DOHH2 (cell line): ENCODE results near the gene PAPLN.

Experiments
- EZH2phosphoT487 ChIP-seq: fragments of 200-600 bp; sonication (generic); IDR thresholded peaks from 2 replicates; pipeline ENCODE4 v1.6.1; 2017; ENCODE audit warnings: borderline replicate concordance, mild to moderate bottlenecking, antibody characterized with exemption, low read length, moderate library complexity, mixed read lengths
- TF ChIP-seq, protein P1 (sequence below): fragments of 200-600 bp; sonication (generic); IDR thresholded peaks from one replicate; pipeline ENCODE4 v1.5.1; 2014; ENCODE audit warnings: antibody characterized with exemption, mild to moderate bottlenecking, low read depth, low read length; ENCODE audit not compliant: poor library complexity, severe bottlenecking

DNA sequence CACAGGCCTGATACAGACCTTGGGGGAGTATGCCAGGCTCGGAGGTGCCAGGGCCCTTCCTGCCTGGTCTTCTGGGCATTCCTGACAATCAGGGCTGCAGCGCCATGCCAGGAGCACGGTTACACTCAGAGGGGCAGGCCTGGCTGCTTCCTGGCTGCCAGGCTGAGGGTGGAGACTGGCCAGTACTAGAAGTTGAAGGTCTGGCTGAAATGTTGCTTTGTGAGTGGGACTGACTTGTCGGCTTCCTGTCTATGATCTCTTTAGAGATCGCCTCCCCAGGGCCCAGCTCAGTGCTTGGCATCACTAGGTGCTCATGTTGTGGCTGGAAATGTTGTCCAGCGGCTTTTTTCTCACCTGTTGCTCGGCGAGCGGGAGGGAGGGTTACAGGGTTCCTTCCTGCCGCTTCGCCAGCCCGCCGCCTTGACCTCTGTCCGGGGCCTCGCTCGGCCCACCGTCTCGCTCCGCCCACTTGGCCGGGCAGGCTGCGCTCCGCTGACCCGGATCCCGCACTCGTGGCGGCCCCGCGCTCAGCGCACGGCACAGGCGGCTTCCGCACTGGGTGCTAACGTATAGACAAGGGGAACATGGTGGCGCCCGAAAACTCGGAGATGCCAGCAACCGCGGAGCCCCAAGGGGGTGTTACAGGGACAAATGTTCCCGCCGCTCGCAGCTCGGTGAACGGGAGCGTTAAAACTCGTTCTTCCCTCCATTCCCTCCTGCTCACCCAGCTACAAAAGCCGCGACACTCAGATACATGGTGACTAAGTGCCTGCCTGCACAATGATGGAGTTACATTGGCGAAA is 32.6 kb downstream of the PAPLN start:
- TF ChIP-seq, protein P1, sequence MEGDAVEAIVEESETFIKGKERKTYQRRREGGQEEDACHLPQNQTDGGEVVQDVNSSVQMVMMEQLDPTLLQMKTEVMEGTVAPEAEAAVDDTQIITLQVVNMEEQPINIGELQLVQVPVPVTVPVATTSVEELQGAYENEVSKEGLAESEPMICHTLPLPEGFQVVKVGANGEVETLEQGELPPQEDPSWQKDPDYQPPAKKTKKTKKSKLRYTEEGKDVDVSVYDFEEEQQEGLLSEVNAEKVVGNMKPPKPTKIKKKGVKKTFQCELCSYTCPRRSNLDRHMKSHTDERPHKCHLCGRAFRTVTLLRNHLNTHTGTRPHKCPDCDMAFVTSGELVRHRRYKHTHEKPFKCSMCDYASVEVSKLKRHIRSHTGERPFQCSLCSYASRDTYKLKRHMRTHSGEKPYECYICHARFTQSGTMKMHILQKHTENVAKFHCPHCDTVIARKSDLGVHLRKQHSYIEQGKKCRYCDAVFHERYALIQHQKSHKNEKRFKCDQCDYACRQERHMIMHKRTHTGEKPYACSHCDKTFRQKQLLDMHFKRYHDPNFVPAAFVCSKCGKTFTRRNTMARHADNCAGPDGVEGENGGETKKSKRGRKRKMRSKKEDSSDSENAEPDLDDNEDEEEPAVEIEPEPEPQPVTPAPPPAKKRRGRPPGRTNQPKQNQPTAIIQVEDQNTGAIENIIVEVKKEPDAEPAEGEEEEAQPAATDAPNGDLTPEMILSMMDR: no peak
- no peak for TF ChIP-seq EZH2phosphoT487
